ENCODE data around the gene MCOLN1.
"Not testable (repeated sequence)": the region's sequence is repeated elsewhere in the genome, so short reads cannot be mapped to it uniquely, and the experiment has no call there.

The MCOLN1 gene

DNA sequence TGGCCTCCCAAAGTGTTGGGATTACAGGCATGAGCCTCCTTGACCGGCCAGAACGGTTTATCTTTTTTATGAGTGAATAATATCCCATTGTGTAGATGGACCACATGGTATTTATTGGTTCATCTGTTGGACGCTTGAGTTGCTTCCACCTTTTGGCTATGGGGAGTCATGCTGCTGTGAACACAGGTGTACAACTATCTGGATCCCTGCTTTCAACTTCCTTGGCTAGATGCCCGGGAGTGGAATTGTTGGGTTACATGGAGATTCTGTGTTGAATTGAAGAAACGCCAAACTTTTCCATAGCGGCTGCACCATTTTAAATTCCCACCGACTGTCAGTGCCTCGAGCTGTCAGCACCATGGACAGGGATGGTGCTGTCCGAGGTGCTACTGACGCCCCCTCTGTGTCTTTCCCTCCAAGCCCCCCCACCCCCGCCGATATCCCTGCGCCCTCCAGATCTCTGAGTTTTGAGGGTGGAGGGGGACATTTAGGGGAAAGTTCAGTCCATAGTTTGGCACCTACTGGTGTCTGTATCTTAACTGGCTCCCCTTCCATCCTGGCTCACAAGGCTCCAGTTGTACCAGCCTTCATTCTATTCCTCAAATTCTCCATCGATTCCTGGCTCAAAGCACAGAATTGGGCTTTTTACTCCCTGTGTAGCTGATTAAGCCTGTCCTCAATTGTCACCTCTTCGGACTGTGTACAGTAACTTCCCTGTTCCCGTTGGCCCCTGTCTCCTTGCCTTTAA is 40.4 kb downstream of the MCOLN1 start:
- in situ Hi-C loops (cut with MboI; ENCODE audit: low sequenced_read_pairs), result no loop called here

DNA sequence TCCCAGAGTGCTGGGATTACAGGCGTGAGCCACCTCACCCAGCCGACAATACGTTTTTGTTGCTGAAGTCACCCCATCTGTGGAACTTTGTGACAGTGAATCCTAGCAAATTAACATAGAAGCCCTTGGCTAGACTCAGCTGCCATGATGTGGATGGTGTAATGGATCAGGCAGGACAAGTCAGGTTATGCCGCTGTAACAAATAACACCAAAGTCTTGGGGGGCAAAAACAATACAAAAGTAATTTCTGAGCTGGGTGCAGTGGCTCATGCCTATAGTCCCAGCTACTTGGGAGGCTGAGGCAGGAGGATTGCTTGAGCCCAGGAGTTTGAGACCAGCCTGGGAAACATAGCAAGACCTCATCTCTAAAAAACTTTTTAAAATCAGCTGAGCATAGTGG is 42.4 kb downstream of the MCOLN1 start:
- in situ Hi-C loops (cut with MboI; ENCODE audit: low sequenced_read_pairs), result no loop called here

DNA sequence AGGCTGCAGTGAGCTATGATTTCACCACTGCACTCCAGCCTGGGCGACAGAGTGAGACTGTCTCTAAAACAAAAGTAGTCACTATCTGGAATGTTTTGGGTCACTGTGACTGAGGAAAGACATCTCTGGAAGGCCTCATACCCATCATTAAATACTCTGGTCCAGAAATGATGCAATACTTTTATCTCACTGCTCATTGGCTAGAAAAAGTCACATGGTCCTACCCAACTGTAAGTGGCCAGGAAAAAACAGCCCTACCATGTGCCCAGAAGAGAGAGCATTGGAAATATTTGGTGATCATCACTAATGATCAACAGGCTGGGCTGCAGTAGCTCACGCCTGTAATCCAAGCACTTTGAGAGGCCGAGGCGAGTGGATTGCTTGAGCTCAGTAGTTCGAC is 42.9 kb downstream of the MCOLN1 start:
- in situ Hi-C loops (cut with MboI; ENCODE audit: low sequenced_read_pairs), result no loop called here

DNA sequence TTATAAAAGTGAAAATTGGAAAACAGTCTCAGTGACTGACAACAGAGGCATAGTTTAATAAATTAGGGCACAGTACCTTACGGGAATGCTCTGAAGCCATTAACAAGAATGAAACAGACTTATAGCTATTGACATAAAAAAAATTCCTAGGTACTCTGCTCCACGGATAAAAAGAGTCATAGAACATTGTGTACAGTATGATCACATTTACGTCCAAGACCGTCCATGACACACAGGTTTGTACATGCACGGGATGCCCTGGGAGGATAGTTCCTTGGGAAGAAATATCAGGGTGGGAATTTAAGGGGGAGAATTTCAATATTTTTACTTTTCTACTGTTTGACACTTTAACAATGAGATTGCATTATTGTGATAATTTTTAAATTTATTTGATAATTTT is 48.3 kb downstream of the MCOLN1 start:
- in situ Hi-C loops (cut with MboI; ENCODE audit: low sequenced_read_pairs), result no loop called here

DNA sequence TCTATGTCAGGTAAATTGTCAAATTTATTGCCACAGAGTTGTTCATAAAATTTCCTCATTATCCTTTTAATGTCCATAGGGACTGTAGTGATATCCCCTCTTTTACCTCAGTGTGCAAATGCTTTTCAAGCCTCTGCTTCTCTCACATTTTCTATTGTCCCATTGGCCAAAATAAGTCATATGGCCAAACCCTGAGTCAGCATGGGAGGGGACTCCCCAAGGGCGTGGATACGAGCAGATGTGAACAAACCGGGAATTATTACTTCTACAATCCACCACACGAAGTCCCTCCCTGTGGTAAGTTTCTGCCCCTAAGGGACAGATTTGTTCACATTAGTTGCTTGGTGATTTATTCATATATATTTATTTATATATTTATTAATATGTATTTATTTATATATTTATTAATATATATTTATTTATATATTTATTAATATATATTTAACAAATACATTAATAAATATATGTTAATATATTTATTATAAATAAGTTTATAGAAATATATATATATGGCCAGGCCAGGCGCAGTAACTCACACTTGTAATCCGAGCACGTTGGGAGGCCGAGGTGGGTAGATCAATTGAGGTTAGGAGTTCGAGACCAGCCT is 53.1 kb downstream of the MCOLN1 start:
- in situ Hi-C loops (cut with MboI; ENCODE audit: low sequenced_read_pairs), result no loop called here

DNA sequence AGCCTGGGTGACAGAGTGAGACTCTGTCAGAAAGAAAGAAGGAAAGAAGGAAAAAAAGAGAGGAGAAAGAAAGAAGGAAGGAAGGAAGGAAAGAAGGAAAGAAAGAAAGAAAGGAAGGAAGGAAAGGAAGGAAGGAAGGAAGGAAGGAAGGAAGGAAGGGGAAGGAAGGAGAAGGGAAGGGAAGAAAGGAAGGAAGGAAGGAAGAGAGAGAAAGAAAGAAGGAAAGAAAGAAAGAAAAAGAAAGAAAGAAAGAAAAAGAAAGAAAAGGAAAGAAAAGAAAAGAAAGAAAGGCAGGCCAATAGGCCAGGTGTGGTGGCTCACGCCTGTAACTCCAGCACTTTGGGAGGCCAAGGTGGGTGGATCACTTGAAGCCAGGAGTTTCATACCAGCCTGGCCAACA is 55.0 kb downstream of the MCOLN1 start:
- in situ Hi-C loops (cut with MboI; ENCODE audit: low sequenced_read_pairs), result not testable (repeated sequence)

DNA sequence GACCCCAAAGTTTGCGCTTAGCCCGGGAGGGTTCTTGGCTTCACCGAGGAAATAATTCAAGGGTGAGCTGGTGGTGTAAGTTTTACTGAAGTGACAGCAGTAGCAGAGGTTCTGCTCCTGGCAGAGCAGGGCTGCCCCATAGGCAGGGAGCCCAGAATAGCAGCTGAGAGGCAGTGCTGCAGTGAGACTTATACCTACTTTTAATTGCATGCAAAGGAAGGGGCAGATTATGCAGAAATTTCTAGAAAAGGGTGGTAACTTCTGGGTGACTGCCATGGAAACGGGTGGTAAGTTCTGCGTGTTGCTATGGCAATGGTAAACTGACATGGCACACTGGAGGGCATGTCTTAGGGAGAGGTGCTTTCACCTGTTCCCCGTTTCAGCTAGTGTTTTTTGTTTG is 55.7 kb downstream of the MCOLN1 start:
- in situ Hi-C loops (cut with MboI; ENCODE audit: low sequenced_read_pairs), result no loop called here

DNA sequence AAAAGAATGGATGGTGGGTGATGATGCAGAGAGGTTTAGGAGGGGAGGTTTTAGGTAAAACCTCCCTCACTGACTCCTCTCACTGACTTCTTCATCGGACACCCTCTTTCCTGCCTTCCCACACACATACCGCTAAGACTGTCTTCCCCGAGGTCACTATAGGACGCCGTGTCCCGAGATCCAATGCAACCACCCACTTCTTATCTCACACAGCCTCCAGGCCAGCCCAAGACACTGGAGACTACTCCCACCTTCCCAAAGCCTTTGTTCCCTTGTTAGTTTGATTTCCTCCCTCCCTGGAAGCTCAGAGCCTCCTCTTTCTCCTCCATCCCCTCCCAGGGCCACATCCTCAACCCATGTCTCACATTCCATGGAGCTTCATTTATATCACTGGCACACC is 56.8 kb downstream of the MCOLN1 start:
- in situ Hi-C loops (cut with MboI; ENCODE audit: low sequenced_read_pairs), result no loop called here

DNA sequence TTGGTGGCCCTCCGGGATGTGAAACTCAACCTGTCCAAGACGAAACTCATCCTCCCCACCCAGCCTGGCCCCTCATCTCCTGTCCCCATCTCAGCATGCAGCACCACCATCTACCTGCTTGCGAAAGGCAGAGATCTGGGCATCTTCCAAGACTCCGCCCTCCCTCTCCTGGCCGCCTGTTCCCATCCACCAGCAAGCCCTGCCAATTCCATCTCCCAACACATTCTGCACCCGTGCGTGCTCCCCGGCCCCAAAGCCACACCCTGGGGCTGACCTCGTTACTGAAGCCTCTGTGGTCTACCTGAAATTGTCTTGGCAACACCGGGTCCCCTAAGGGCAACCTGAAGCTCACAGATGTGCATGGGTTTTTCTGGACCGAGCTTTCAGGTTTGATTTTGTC is 60.0 kb downstream of the MCOLN1 start:
- in situ Hi-C loops (cut with MboI; ENCODE audit: low sequenced_read_pairs), result no loop called here
